GM23338 (cell line): ENCODE measurements around the gene SNTB2. TPM values are rescaled to one million over a fixed set of nuclear protein-coding genes. Genes with fewer than 3 reads are reported as not detected.

Experiments
- ATAC-seq: fragments of 200-7000 bp; cut with Tn5 transposase; 3 replicates; pipeline ENCODE4 v1.9.1; 2020
- DNase-seq: peaks from one replicate; pipeline ENCODE4 v3.0.0-alpha.2; 2015; ENCODE audit warnings: low spot score
- H2AFZ ChIP-seq: fragments of 200-600 bp; sonication (generic); 2 replicates; pipeline ENCODE4 v1.8.0; 2016; ENCODE audit warnings: antibody characterized with exemption, mild to moderate bottlenecking, moderate library complexity
- H3F3A ChIP-seq: fragments of 200-600 bp; sonication (generic); replicated peaks from 2 replicates; pipeline ENCODE4 v1.8.0; 2017; ENCODE audit warnings: antibody characterized with exemption, mixed run types, low read depth
- H3K27ac ChIP-seq: fragments of 200-600 bp; sonication (generic); 2 replicates; pipeline ENCODE4 v1.6.1; 2016; ENCODE audit warnings: low read depth
- H3K27me3 ChIP-seq: fragments of 200-600 bp; sonication (generic); 2 replicates; pipeline ENCODE4 v1.8.0; 2016; ENCODE audit warnings: mild to moderate bottlenecking, mixed run types, moderate library complexity; ENCODE audit not compliant: insufficient read depth
- H3K36me3 ChIP-seq: fragments of 200-600 bp; sonication (generic); 2 replicates; pipeline ENCODE4 v1.8.0; 2016; ENCODE audit warnings: mild to moderate bottlenecking; ENCODE audit not compliant: insufficient read depth
- H3K4me1 ChIP-seq: fragments of 200-600 bp; sonication (generic); 2 replicates; pipeline ENCODE4 v1.8.0; 2016; ENCODE audit warnings: mild to moderate bottlenecking, moderate library complexity; ENCODE audit not compliant: insufficient read depth
- H3K4me2 ChIP-seq: fragments of 200-600 bp; sonication (generic); 2 replicates; pipeline ENCODE4 v1.7.1; 2017; ENCODE audit warnings: mixed run types
- H3K4me3 ChIP-seq: fragments of 200-600 bp; sonication (generic); 2 replicates; pipeline ENCODE4 v1.6.1; 2016; ENCODE audit warnings: mixed run types
- H3K79me2 ChIP-seq: fragments of 200-600 bp; sonication (generic); replicated peaks from 2 replicates; pipeline ENCODE4 v1.8.0; 2017; ENCODE audit warnings: mild to moderate bottlenecking; ENCODE audit not compliant: insufficient read depth
- H3K9me2 ChIP-seq: fragments of 200-600 bp; sonication (generic); 2 replicates; pipeline ENCODE4 v1.8.0; 2017; ENCODE audit not compliant: insufficient read depth
- H4K20me1 ChIP-seq: fragments of 200-600 bp; sonication (generic); replicated peaks from 2 replicates; pipeline ENCODE4 v1.8.0; 2017; ENCODE audit warnings: mild to moderate bottlenecking; ENCODE audit not compliant: insufficient read depth
- H3K27ac Mint-ChIP-seq: 2 replicates; pipeline ENCODE4 v1.8.0; 2020; ENCODE audit warnings: inconsistent platforms, mild to moderate bottlenecking, moderate library complexity, mixed read lengths
- H3K27me3 Mint-ChIP-seq: 3 replicates; pipeline ENCODE4 v1.8.0; 2022; ENCODE audit warnings: low read depth, mild to moderate bottlenecking, moderate library complexity, mixed read lengths, inconsistent platforms; ENCODE audit not compliant: insufficient read depth, poor library complexity
- H3K36me3 Mint-ChIP-seq: 3 replicates; pipeline ENCODE4 v1.8.0; 2021; ENCODE audit warnings: low read depth, mild to moderate bottlenecking, inconsistent platforms, moderate library complexity, mixed read lengths
- H3K4me1 Mint-ChIP-seq: 3 replicates; pipeline ENCODE4 v1.8.0; 2020; ENCODE audit warnings: mild to moderate bottlenecking, inconsistent platforms, mixed read lengths
- H3K4me3 Mint-ChIP-seq: 3 replicates; pipeline ENCODE4 v1.8.0; 2021; ENCODE audit warnings: moderate library complexity, mild to moderate bottlenecking, inconsistent platforms, mixed read lengths
- H3K9me3 Mint-ChIP-seq: 3 replicates; pipeline ENCODE4 v1.8.0; 2020; ENCODE audit warnings: moderate library complexity, mild to moderate bottlenecking, inconsistent platforms, mixed read lengths
- CREB1 ChIP-seq: fragments of 250-450 bp; sonication (Bioruptor Pico); IDR thresholded peaks from 2 replicates; pipeline ENCODE4 v1.5.0; 2020; ENCODE audit warnings: low read depth, mild to moderate bottlenecking, moderate library complexity
- CTCF ChIP-seq, 2 experiments: fragments of 200-600 bp in 1 of 2; sonication (generic) in 1 of 2; conservative IDR thresholded peaks; 2 replicates each; pipeline versions ENCODE4 v1.5.1 to v1.6.1; 2016 to 2017; ENCODE audit warnings: antibody characterized with exemption in 2 of 2, low read depth in 2 of 2, mild to moderate bottlenecking in 2 of 2, moderate library complexity in 1 of 2
- ETS1 ChIP-seq: IDR thresholded peaks from 2 replicates; pipeline ENCODE4 v1.6.1; 2016; ENCODE audit warnings: antibody characterized with exemption
- EZH2 ChIP-seq: fragments of 200-600 bp; sonication (generic); IDR thresholded peaks from one replicate; pipeline ENCODE4 v1.8.0; 2017; ENCODE audit warnings: antibody characterized with exemption, mild to moderate bottlenecking, low read depth; ENCODE audit not compliant: unreplicated experiment
- EZH2phosphoT487 ChIP-seq: fragments of 200-600 bp; sonication (generic); IDR thresholded peaks from one replicate; pipeline ENCODE4 v1.8.1; 2018; ENCODE audit warnings: antibody characterized with exemption; ENCODE audit not compliant: unreplicated experiment
- JUNB ChIP-seq: IDR thresholded peaks from one replicate; pipeline ENCODE4 v1.6.1; 2016; ENCODE audit warnings: antibody characterized with exemption; ENCODE audit not compliant: unreplicated experiment
- NANOG ChIP-seq: IDR thresholded peaks from 2 replicates; pipeline ENCODE4 v1.6.1; 2016; ENCODE audit warnings: antibody characterized with exemption, borderline replicate concordance
- POLR2AphosphoS5 ChIP-seq: IDR thresholded peaks from 2 replicates; pipeline ENCODE4 v1.6.1; 2016; ENCODE audit warnings: antibody characterized with exemption, low read depth
- REST ChIP-seq: IDR thresholded peaks from one replicate; pipeline ENCODE4 v1.6.1; 2018; ENCODE audit warnings: antibody characterized with exemption; ENCODE audit not compliant: unreplicated experiment
- STAT1 ChIP-seq: IDR thresholded peaks from one replicate; pipeline ENCODE4 v1.6.1; 2016; ENCODE audit warnings: antibody characterized with exemption; ENCODE audit not compliant: unreplicated experiment
- ZNF114 ChIP-seq: fragments of 250-450 bp; sonication (Bioruptor Pico); IDR thresholded peaks from 2 replicates; pipeline ENCODE4 v1.5.0; 2020; ENCODE audit warnings: mild to moderate bottlenecking, moderate library complexity
- ZNF331 ChIP-seq: fragments of 250-450 bp; sonication (Bioruptor Pico); IDR thresholded peaks from 2 replicates; pipeline ENCODE4 v1.5.0; 2020; ENCODE audit warnings: low read depth, mild to moderate bottlenecking, moderate library complexity
- ZNF462 ChIP-seq: fragments of 250-450 bp; sonication (Bioruptor Pico); IDR thresholded peaks from 2 replicates; pipeline ENCODE4 v1.5.0; 2020; ENCODE audit warnings: mild to moderate bottlenecking, moderate library complexity
- polyA plus RNA-seq: library from polyadenylated mRNA; unstranded; fragments of >200 nt; fragmentation: Nextera tagmentation; extraction: Ambion mirVana; gene quantifications from 2 replicates; pipeline ENCODE4 v1.2.1, GENCODE V29; 2016
- total RNA-seq: library from RNA; depleted of rRNA; stranded (reverse); fragments of >200 nt; shearing (Covaris generic); gene quantifications from 2 replicates; pipeline ENCODE4 v1.2.3, GENCODE V29; 2014

The SNTB2 gene
- total and polyA plus RNA-seq, 2 experiments from 2014 or later = 4.8 to 42.7 TPM

- no peaks in the 10 kb centered on the region; the same call in 1 of the 2 replicates for H3K79me2 ChIP-seq
- H2AFZ ChIP-seq = no peak overlapping the region
- ATAC-seq (no peak), DNase-seq (no peak)
- H3K36me3 Mint-ChIP-seq = peaks cover 7% of the 10 kb centered on the region; the same call in 1 of the 3 replicates
- H3K4me3 ChIP-seq = no peak overlapping the region
- no peaks in the 10 kb centered on the region; the same call in 1 of the 2 replicates for H3F3A ChIP-seq
- H3K9me2 ChIP-seq = no peaks in the 10 kb centered on the region
- no peaks in the 10 kb centered on the region for H3K9me3 Mint-ChIP-seq
- no peaks in the 10 kb centered on the region for H3K27me3 ChIP-seq
- H3K27me3 Mint-ChIP-seq = no peaks in the 10 kb centered on the region
- no peaks in the 10 kb centered on the region for H3K36me3 ChIP-seq
- no peaks in the 10 kb centered on the region for H4K20me1 ChIP-seq
- no peak overlapping the region for H3K4me3 Mint-ChIP-seq
- no peak overlapping the region for H3K27ac Mint-ChIP-seq
- no peak overlapping the region for H3K27ac ChIP-seq
- TF ChIP-seq POLR2AphosphoS5 (no peak), ZNF462 (no peak), JUNB (no peak), CTCF (conservative IDR thresholded peaks at IDR 0.05; ENCODE audit: low read depth in 2 of 2) (no peak), CREB1 (CRISPR knock-in tag) (no peak), STAT1 (no peak), EZH2 (no peak), REST (no peak), NANOG (no peak), ZNF114 (CRISPR knock-in tag) (no peak), EZH2phosphoT487 (no peak), ZNF331 (no peak), ETS1 (no peak)
- no peaks in the 10 kb centered on the region for H3K4me1 ChIP-seq
- no peak overlapping the region for H3K4me2 ChIP-seq
- no peaks in the 10 kb centered on the region for H3K4me1 Mint-ChIP-seq
Measured at GRCh38 chr16:69277413-69277812, 90.4 kb downstream of the SNTB2 start.
